SJSA1 (cell line): ENCODE data around the gene SMURF1. TPM values are rescaled to one million over a fixed set of nuclear protein-coding genes. Genes with fewer than 3 reads are reported as not detected.

Experiments
- DNase-seq, 2 experiments: peaks; one replicate each; pipeline ENCODE4 v3.0.0-alpha.2; 2015 to 2020; ENCODE audit warnings: low spot score in 2 of 2, low read depth in 1 of 2
- H3K27ac ChIP-seq: fragments of 250-450 bp; sonication (Bioruptor Pico); 2 replicates; pipeline ENCODE4 v1.5.1; 2020; ENCODE audit warnings: mild to moderate bottlenecking, moderate library complexity
- H3K27me3 ChIP-seq: fragments of 250-450 bp; sonication (Bioruptor Pico); replicated peaks from 2 replicates; pipeline ENCODE4 v1.5.1; 2020; ENCODE audit warnings: mild to moderate bottlenecking, moderate library complexity
- H3K36me3 ChIP-seq: fragments of 250-450 bp; sonication (Bioruptor Pico); 2 replicates; pipeline ENCODE4 v1.5.1; 2020; ENCODE audit warnings: mild to moderate bottlenecking
- H3K4me1 ChIP-seq: fragments of 250-450 bp; sonication (Bioruptor Pico); replicated peaks from 2 replicates; pipeline ENCODE4 v1.6.1; 2021; ENCODE audit warnings: mild to moderate bottlenecking
- H3K4me3 ChIP-seq: fragments of 250-450 bp; sonication (Bioruptor Pico); 2 replicates; pipeline ENCODE4 v1.5.1; 2020; ENCODE audit warnings: mild to moderate bottlenecking
- H3K9me3 ChIP-seq: fragments of 250-450 bp; sonication (Bioruptor Pico); replicated peaks from 2 replicates; pipeline ENCODE4 v1.5.1; 2020; ENCODE audit warnings: mild to moderate bottlenecking
- total RNA-seq: library from RNA; depleted of rRNA; stranded (reverse); fragments of >200 nt; shearing (Covaris generic); gene quantifications from 2 replicates; pipeline ENCODE4 v1.2.3, GENCODE V29; 2014; rRNA removed

SMURF1 gene
- total RNA-seq, result 19.0 and 20.3 TPM in 2 replicates

- Histone ChIP-seq H3K9me3 (no peaks in the 10 kb centered on the region), H3K36me3 (peaks cover 7% of the 10 kb centered on the region), H3K27me3 (no peaks in the 10 kb centered on the region), H3K27ac (peak within 1 kb of the TSS; percentile 95), H3K4me3 (peak within 1 kb of the TSS; percentile 99), H3K4me1 (peaks cover 22% of the 10 kb centered on the region)
- peak; percentile 63 to 81 for DNase-seq
These were observed at the start of gene SMURF1 for GRCh38 chr7:99143853-99144672. TSS of gene SMURF1 (minus strand) at chr7:99144108. CDS start at chr7:99143780, 328 bp downstream.

GRCh38 chr7:99191869-99192596, 48.1 kb upstream of the SMURF1 start:
- H3K27me3 ChIP-seq, result no peaks in the 10 kb centered on the region
- H3K4me1 ChIP-seq, result peaks cover 27% of the 10 kb centered on the region
- no peaks in the 10 kb centered on the region for H3K9me3 ChIP-seq
- H3K36me3 ChIP-seq, result no peaks in the 10 kb centered on the region
- no peak overlapping the region for H3K4me3 ChIP-seq
- DNase-seq, result no peak
- H3K27ac ChIP-seq, result no peak overlapping the region

GRCh38 chr7:99190359-99191009, 46.6 kb upstream of the SMURF1 start:
- H3K9me3 ChIP-seq, result no peaks in the 10 kb centered on the region
- no peak for DNase-seq
- no peaks in the 10 kb centered on the region for H3K27me3 ChIP-seq
- no peak overlapping the region for H3K4me3 ChIP-seq
- H3K4me1 ChIP-seq, result peaks cover 14% of the 10 kb centered on the region
- no peak overlapping the region for H3K27ac ChIP-seq
- no peaks in the 10 kb centered on the region for H3K36me3 ChIP-seq

GRCh38 chr7:99189222-99189621, 45.3 kb upstream of the SMURF1 start:
- Histone ChIP-seq H3K4me1 (peaks cover 12% of the 10 kb centered on the region), H3K9me3 (no peaks in the 10 kb centered on the region), H3K36me3 (no peaks in the 10 kb centered on the region), H3K27me3 (0 out of 2 replicates have a peak, but pooled peaks cover 2% of the 10 kb centered on the region), H3K4me3 (no peak overlapping the region), H3K27ac (no peak overlapping the region)
- DNase-seq, result no peak

- H3K36me3 ChIP-seq, result no peaks in the 10 kb centered on the region
- no peak overlapping the region for H3K4me3 ChIP-seq
- DNase-seq, result no peak
- no peaks in the 10 kb centered on the region for H3K9me3 ChIP-seq
- 0 out of 2 replicates have a peak, but pooled peaks cover 2% of the 10 kb centered on the region for H3K27me3 ChIP-seq
- peaks cover 2% of the 10 kb centered on the region for H3K4me1 ChIP-seq
- H3K27ac ChIP-seq, result no peak overlapping the region
These were observed 44.3 kb upstream of the SMURF1 start for GRCh38 chr7:99188221-99188620.

GRCh38 chr7:99184532-99185218, 40.8 kb upstream of the SMURF1 start:
- DNase-seq, result no peak
- H3K4me3 ChIP-seq, result no peak overlapping the region
- H3K9me3 ChIP-seq, result no peaks in the 10 kb centered on the region
- no peaks in the 10 kb centered on the region for H3K36me3 ChIP-seq
- no peaks in the 10 kb centered on the region for H3K4me1 ChIP-seq
- 0 out of 2 replicates have a peak, but pooled peaks cover 2% of the 10 kb centered on the region for H3K27me3 ChIP-seq
- no peak overlapping the region for H3K27ac ChIP-seq

GRCh38 chr7:99180067-99180650, 36.3 kb upstream of the SMURF1 start:
- H3K4me3 ChIP-seq, result no peak overlapping the region
- H3K4me1 ChIP-seq, result no peaks in the 10 kb centered on the region
- no peaks in the 10 kb centered on the region for H3K36me3 ChIP-seq
- H3K9me3 ChIP-seq, result no peaks in the 10 kb centered on the region
- H3K27me3 ChIP-seq, result 0 out of 2 replicates have a peak, but pooled peaks cover 2% of the 10 kb centered on the region
- DNase-seq, result no peak
- H3K27ac ChIP-seq, result no peak overlapping the region

- Histone ChIP-seq H3K27ac (no peak overlapping the region), H3K36me3 (no peaks in the 10 kb centered on the region), H3K4me1 (no peaks in the 10 kb centered on the region), H3K27me3 (peaks cover 5% of the 10 kb centered on the region; the same call in 1 of the 2 replicates), H3K9me3 (no peaks in the 10 kb centered on the region), H3K4me3 (no peak overlapping the region)
- DNase-seq, result no peak
These were observed 33.3 kb upstream of the SMURF1 start for GRCh38 chr7:99177165-99177564.

GRCh38 chr7:99173787-99174186, 29.9 kb upstream of the SMURF1 start:
- Histone ChIP-seq H3K27me3 (peaks cover 8% of the 10 kb centered on the region; the same call in 1 of the 2 replicates), H3K4me1 (no peaks in the 10 kb centered on the region), H3K9me3 (no peaks in the 10 kb centered on the region), H3K27ac (no peak overlapping the region), H3K36me3 (no peaks in the 10 kb centered on the region), H3K4me3 (no peak overlapping the region)
- no peak for DNase-seq

- Histone ChIP-seq H3K4me3 (no peak overlapping the region), H3K27ac (no peak overlapping the region), H3K4me1 (no peaks in the 10 kb centered on the region), H3K27me3 (peaks cover 8% of the 10 kb centered on the region; the same call in 1 of the 2 replicates), H3K36me3 (no peaks in the 10 kb centered on the region), H3K9me3 (no peaks in the 10 kb centered on the region)
- no peak for DNase-seq
These were observed 27.8 kb upstream of the SMURF1 start for GRCh38 chr7:99171731-99172130.

GRCh38 chr7:99170730-99171074, 26.8 kb upstream of the SMURF1 start:
- Histone ChIP-seq H3K27ac (no peak overlapping the region), H3K4me1 (no peaks in the 10 kb centered on the region), H3K36me3 (no peaks in the 10 kb centered on the region), H3K9me3 (no peaks in the 10 kb centered on the region), H3K27me3 (peaks cover 8% of the 10 kb centered on the region; the same call in 1 of the 2 replicates), H3K4me3 (no peak overlapping the region)
- DNase-seq, result no peak

GRCh38 chr7:99170065-99170729, 26.3 kb upstream of the SMURF1 start:
- H3K36me3 ChIP-seq, result no peaks in the 10 kb centered on the region

More at GRCh38 chr7:99170065-99170729, 26.3 kb upstream of the SMURF1 start:
- Histone ChIP-seq H3K4me1 (no peaks in the 10 kb centered on the region), H3K27ac (no peak overlapping the region), H3K4me3 (no peak overlapping the region), H3K9me3 (no peaks in the 10 kb centered on the region), H3K27me3 (peaks cover 8% of the 10 kb centered on the region; the same call in 1 of the 2 replicates)
- no peak for DNase-seq
